A549 (cell line): ENCODE results near the gene ECE1.

Experiments
- BHLHE40 ChIP-seq: IDR thresholded peaks from 2 replicates; pipeline ENCODE4 v1.6.1; 2012; ENCODE audit warnings: low read depth, low read length, inconsistent platforms
- CTCF ChIP-seq: fragments of >200 bp; sonication (Bioruptor Twin); formaldehyde crosslinking; IDR thresholded peaks from 3 replicates; pipeline ENCODE4 v1.5.1; 2016
- ESRRA ChIP-seq: fragments of 150-350 bp; IDR thresholded peaks from 2 replicates; pipeline ENCODE4 v1.6.1; 2014; ENCODE audit warnings: mild to moderate bottlenecking, low read length, borderline replicate concordance
- GATA3 ChIP-seq: IDR thresholded peaks from 2 replicates; pipeline ENCODE4 v1.6.1; 2012; ENCODE audit warnings: borderline replicate concordance
- HDAC2 ChIP-seq: fragments of 200-600 bp; sonication (generic); IDR thresholded peaks from 2 replicates; pipeline ENCODE4 v1.6.1; 2016
- JUNB ChIP-seq: fragments of >200 bp; sonication (Bioruptor Twin); formaldehyde crosslinking; IDR thresholded peaks from 2 replicates; pipeline ENCODE4 v1.6.1; 2016
- MAZ ChIP-seq: fragments of 150-350 bp; IDR thresholded peaks from 2 replicates; pipeline ENCODE4 v1.6.1; 2014; ENCODE audit warnings: antibody characterized with exemption, low read depth, low read length, borderline replicate concordance
- POLR2A ChIP-seq: IDR thresholded peaks from 2 replicates; pipeline ENCODE4 v1.6.1; 2012; ENCODE audit warnings: mild to moderate bottlenecking, low read length
- REST ChIP-seq: fragments of 200-600 bp; sonication (generic); IDR thresholded peaks from 2 replicates; pipeline ENCODE4 v1.6.1; 2016; ENCODE audit warnings: antibody characterized with exemption, mild to moderate bottlenecking, moderate library complexity
- USF2 ChIP-seq: fragments of 450-650 bp; IDR thresholded peaks from 2 replicates; pipeline ENCODE4 v1.6.1; 2014; ENCODE audit warnings: antibody characterized with exemption
- TF ChIP-seq, protein P1 (sequence below): fragments of 150-350 bp; IDR thresholded peaks from 2 replicates; pipeline ENCODE4 v1.6.1; 2014; ENCODE audit warnings: low read depth, mild to moderate bottlenecking, low read length

GRCh38 chr1:21259316-21260076 is 30.8 kb downstream of the ECE1 start:
- no peak for TF ChIP-seq CTCF
- TF ChIP-seq HDAC2 = no peak
- no peak for TF ChIP-seq POLR2A
- no peak for TF ChIP-seq USF2
- TF ChIP-seq BHLHE40 = no peak
- TF ChIP-seq MAZ = no peak
- TF ChIP-seq REST = no peak
- TF ChIP-seq, protein P1, sequence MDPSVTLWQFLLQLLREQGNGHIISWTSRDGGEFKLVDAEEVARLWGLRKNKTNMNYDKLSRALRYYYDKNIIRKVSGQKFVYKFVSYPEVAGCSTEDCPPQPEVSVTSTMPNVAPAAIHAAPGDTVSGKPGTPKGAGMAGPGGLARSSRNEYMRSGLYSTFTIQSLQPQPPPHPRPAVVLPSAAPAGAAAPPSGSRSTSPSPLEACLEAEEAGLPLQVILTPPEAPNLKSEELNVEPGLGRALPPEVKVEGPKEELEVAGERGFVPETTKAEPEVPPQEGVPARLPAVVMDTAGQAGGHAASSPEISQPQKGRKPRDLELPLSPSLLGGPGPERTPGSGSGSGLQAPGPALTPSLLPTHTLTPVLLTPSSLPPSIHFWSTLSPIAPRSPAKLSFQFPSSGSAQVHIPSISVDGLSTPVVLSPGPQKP = no peak
- TF ChIP-seq JUNB = no peak
- TF ChIP-seq GATA3 = no peak
- no peak for TF ChIP-seq ESRRA
